IPS-18a (cell line): ENCODE measurements around the gene SEC14L1.

Source experiments
- H3K27ac ChIP-seq: one replicate; pipeline ENCODE4 v1.5.1; 2013; ENCODE audit warnings: low read length
- H3K27me3 ChIP-seq: one replicate; pipeline ENCODE4 v1.6.1; 2013; ENCODE audit warnings: mild to moderate bottlenecking, low read length; ENCODE audit not compliant: control insufficient read depth, insufficient read depth
- H3K36me3 ChIP-seq: one replicate; pipeline ENCODE4 v1.6.1; 2013; ENCODE audit warnings: low read depth, low read length; ENCODE audit not compliant: control insufficient read depth
- H3K4me1 ChIP-seq: one replicate; pipeline ENCODE4 v1.6.1; 2013; ENCODE audit warnings: low read depth, low read length; ENCODE audit not compliant: control insufficient read depth
- H3K4me3 ChIP-seq: one replicate; pipeline ENCODE4 v1.5.1; 2013; ENCODE audit warnings: low read length
- H3K9ac ChIP-seq: one replicate; pipeline ENCODE4 v1.6.1; 2013; ENCODE audit warnings: mild to moderate bottlenecking, low read length, moderate library complexity
- H3K9me3 ChIP-seq: one replicate; pipeline ENCODE4 v1.6.1; 2013; ENCODE audit warnings: low read depth, low read length; ENCODE audit not compliant: control insufficient read depth

The SEC14L1 gene

GRCh38 chr17:77206158-77206956 lies 65.6 kb downstream of the SEC14L1 start:
- Histone ChIP-seq H3K36me3 (peaks cover 43% of the 10 kb centered on the region), H3K9me3 (no peaks in the 10 kb centered on the region), H3K27ac (no peak overlapping the region), H3K27me3 (no peaks in the 10 kb centered on the region), H3K4me3 (no peak overlapping the region), H3K4me1 (no peaks in the 10 kb centered on the region), H3K9ac (no peak overlapping the region)

- H3K4me1 ChIP-seq: no peaks in the 10 kb centered on the region
- H3K27me3 ChIP-seq: no peaks in the 10 kb centered on the region
- peaks cover 57% of the 10 kb centered on the region for H3K36me3 ChIP-seq
- no peaks in the 10 kb centered on the region for H3K9me3 ChIP-seq
- H3K27ac ChIP-seq: no peak overlapping the region
- H3K9ac ChIP-seq: no peak overlapping the region
- H3K4me3 ChIP-seq: no peak overlapping the region
These were observed 67.0 kb downstream of the SEC14L1 start for GRCh38 chr17:77207689-77208216.

- H3K9me3 ChIP-seq: no peaks in the 10 kb centered on the region
- H3K36me3 ChIP-seq: peaks cover 57% of the 10 kb centered on the region
- no peak overlapping the region for H3K9ac ChIP-seq
- no peaks in the 10 kb centered on the region for H3K27me3 ChIP-seq
- H3K4me3 ChIP-seq: no peak overlapping the region
- no peak overlapping the region for H3K27ac ChIP-seq
- no peaks in the 10 kb centered on the region for H3K4me1 ChIP-seq
These were observed 67.5 kb downstream of the SEC14L1 start for GRCh38 chr17:77208217-77208808.

- no peaks in the 10 kb centered on the region for H3K4me1 ChIP-seq
- H3K4me3 ChIP-seq: no peak overlapping the region
- no peaks in the 10 kb centered on the region for H3K9me3 ChIP-seq
- peaks cover 55% of the 10 kb centered on the region for H3K36me3 ChIP-seq
- no peak overlapping the region for H3K9ac ChIP-seq
- no peak overlapping the region for H3K27ac ChIP-seq
- no peaks in the 10 kb centered on the region for H3K27me3 ChIP-seq
These were observed 68.1 kb downstream of the SEC14L1 start for GRCh38 chr17:77208856-77209255.

GRCh38 chr17:77209330-77209748 lies 68.6 kb downstream of the SEC14L1 start:
- Histone ChIP-seq H3K27ac (no peak overlapping the region), H3K4me3 (no peak overlapping the region), H3K9me3 (no peaks in the 10 kb centered on the region), H3K4me1 (no peaks in the 10 kb centered on the region), H3K27me3 (no peaks in the 10 kb centered on the region), H3K9ac (no peak overlapping the region), H3K36me3 (peaks cover 54% of the 10 kb centered on the region)

- Histone ChIP-seq H3K27ac (no peak overlapping the region), H3K4me3 (no peak overlapping the region), H3K27me3 (no peaks in the 10 kb centered on the region), H3K36me3 (peaks cover 50% of the 10 kb centered on the region), H3K9ac (no peak overlapping the region), H3K9me3 (no peaks in the 10 kb centered on the region), H3K4me1 (no peaks in the 10 kb centered on the region)
These were observed 69.6 kb downstream of the SEC14L1 start for GRCh38 chr17:77210331-77210730.

GRCh38 chr17:77210946-77211541 lies 70.3 kb downstream of the SEC14L1 start:
- peaks cover 44% of the 10 kb centered on the region for H3K36me3 ChIP-seq
- no peaks in the 10 kb centered on the region for H3K27me3 ChIP-seq
- H3K4me1 ChIP-seq: no peaks in the 10 kb centered on the region
- H3K9ac ChIP-seq: no peak overlapping the region
- H3K4me3 ChIP-seq: no peak overlapping the region
- H3K9me3 ChIP-seq: no peaks in the 10 kb centered on the region
- H3K27ac ChIP-seq: no peak overlapping the region

- H3K4me3 ChIP-seq: no peak overlapping the region
- peaks cover 42% of the 10 kb centered on the region for H3K36me3 ChIP-seq
- no peaks in the 10 kb centered on the region for H3K4me1 ChIP-seq
- no peaks in the 10 kb centered on the region for H3K9me3 ChIP-seq
- no peaks in the 10 kb centered on the region for H3K27me3 ChIP-seq
- H3K9ac ChIP-seq: no peak overlapping the region
- no peak overlapping the region for H3K27ac ChIP-seq
These were observed 70.9 kb downstream of the SEC14L1 start for GRCh38 chr17:77211681-77212080.

GRCh38 chr17:77212081-77212832 lies 71.5 kb downstream of the SEC14L1 start:
- Histone ChIP-seq H3K9ac (no peak overlapping the region), H3K27ac (no peak overlapping the region), H3K4me1 (no peaks in the 10 kb centered on the region), H3K27me3 (no peaks in the 10 kb centered on the region), H3K4me3 (no peak overlapping the region), H3K36me3 (peaks cover 43% of the 10 kb centered on the region), H3K9me3 (no peaks in the 10 kb centered on the region)

GRCh38 chr17:77212833-77213777 lies 72.3 kb downstream of the SEC14L1 start:
- no peak overlapping the region for H3K4me3 ChIP-seq
- H3K36me3 ChIP-seq: peaks cover 45% of the 10 kb centered on the region
- H3K9ac ChIP-seq: no peak overlapping the region
- no peak overlapping the region for H3K27ac ChIP-seq
- no peaks in the 10 kb centered on the region for H3K27me3 ChIP-seq
- no peaks in the 10 kb centered on the region for H3K4me1 ChIP-seq
- no peaks in the 10 kb centered on the region for H3K9me3 ChIP-seq
